Loucy (cell line): ENCODE measurements around the gene NOD1.

Experiments
- EZH2phosphoT487 ChIP-seq: fragments of 200-600 bp; IDR thresholded peaks from 2 replicates; pipeline ENCODE4 v1.6.1; 2018; ENCODE audit warnings: antibody characterized with exemption, mild to moderate bottlenecking, moderate library complexity, borderline replicate concordance
- TF ChIP-seq, protein P1 (sequence below): fragments of 200-600 bp; sonication (generic); conservative IDR thresholded peaks from 2 replicates; pipeline ENCODE4 v1.5.1; 2014; ENCODE audit warnings: mild to moderate bottlenecking, antibody characterized with exemption, low read length

DNA sequence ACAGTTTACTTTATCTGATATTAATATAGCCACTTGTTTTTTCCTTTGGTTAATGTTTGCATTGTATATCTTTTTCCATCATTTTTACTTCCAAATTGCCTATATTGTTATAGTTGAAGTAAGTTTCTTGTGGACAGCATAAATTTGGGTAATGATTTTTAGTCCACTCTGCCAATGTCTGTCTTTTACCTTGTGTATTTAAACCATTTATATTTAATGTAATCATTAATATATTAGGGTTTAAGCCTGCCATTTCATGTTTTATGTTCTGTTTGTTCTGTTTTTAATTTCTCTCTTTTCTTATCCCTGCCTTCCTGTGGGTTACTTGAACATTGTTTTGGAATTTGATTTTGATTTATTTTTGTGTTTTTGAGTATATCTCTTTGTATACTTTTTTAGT is 12.8 kb upstream of the NOD1 start:
- no peak for TF ChIP-seq EZH2phosphoT487
- TF ChIP-seq, protein P1, sequence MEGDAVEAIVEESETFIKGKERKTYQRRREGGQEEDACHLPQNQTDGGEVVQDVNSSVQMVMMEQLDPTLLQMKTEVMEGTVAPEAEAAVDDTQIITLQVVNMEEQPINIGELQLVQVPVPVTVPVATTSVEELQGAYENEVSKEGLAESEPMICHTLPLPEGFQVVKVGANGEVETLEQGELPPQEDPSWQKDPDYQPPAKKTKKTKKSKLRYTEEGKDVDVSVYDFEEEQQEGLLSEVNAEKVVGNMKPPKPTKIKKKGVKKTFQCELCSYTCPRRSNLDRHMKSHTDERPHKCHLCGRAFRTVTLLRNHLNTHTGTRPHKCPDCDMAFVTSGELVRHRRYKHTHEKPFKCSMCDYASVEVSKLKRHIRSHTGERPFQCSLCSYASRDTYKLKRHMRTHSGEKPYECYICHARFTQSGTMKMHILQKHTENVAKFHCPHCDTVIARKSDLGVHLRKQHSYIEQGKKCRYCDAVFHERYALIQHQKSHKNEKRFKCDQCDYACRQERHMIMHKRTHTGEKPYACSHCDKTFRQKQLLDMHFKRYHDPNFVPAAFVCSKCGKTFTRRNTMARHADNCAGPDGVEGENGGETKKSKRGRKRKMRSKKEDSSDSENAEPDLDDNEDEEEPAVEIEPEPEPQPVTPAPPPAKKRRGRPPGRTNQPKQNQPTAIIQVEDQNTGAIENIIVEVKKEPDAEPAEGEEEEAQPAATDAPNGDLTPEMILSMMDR = no peak
